MM.1S (cell line): Measurements from ENCODE around the gene RHOV.

Source experiments
- DNase-seq: peaks from one replicate; pipeline ENCODE4 v3.0.0-alpha.2; 2015
- H2AFZ ChIP-seq: fragments of 300-600 bp; sonication (generic); 2 replicates; pipeline ENCODE4 v1.6.0; 2016; ENCODE audit warnings: antibody characterized with exemption, low read length
- H3F3A ChIP-seq: fragments of 300-600 bp; sonication (generic); 2 replicates; pipeline ENCODE4 v1.6.1; 2016; ENCODE audit warnings: mild to moderate bottlenecking, antibody characterized with exemption, low read length, moderate library complexity, mixed read lengths; ENCODE audit not compliant: insufficient read depth
- H3K27ac ChIP-seq: fragments of 300-600 bp; sonication (generic); 2 replicates; pipeline ENCODE4 v1.5.1; 2016; ENCODE audit warnings: mild to moderate bottlenecking, low read length
- H3K27me3 ChIP-seq: fragments of 300-600 bp; sonication (generic); replicated peaks from 2 replicates; pipeline ENCODE4 v1.6.0; 2016; ENCODE audit warnings: low read length; ENCODE audit not compliant: insufficient read depth
- H3K36me3 ChIP-seq: fragments of 300-600 bp; sonication (generic); replicated peaks from 2 replicates; pipeline ENCODE4 v1.6.1; 2016; ENCODE audit warnings: mild to moderate bottlenecking, low read length, mixed read lengths; ENCODE audit not compliant: insufficient read depth
- H3K4me1 ChIP-seq: fragments of 300-600 bp; sonication (generic); 2 replicates; pipeline ENCODE4 v1.6.1; 2016; ENCODE audit warnings: low read length, mixed read lengths
- H3K4me2 ChIP-seq: fragments of 300-600 bp; sonication (generic); 2 replicates; pipeline ENCODE4 v1.6.0; 2016; ENCODE audit warnings: low read depth, low read length
- H3K4me3 ChIP-seq: fragments of 300-600 bp; sonication (generic); 2 replicates; pipeline ENCODE4 v1.5.1; 2016; ENCODE audit warnings: low read length, mixed read lengths
- H3K79me2 ChIP-seq: fragments of 300-600 bp; sonication (generic); 2 replicates; pipeline ENCODE4 v1.6.1; 2016; ENCODE audit warnings: mixed run types, low read length, mixed read lengths
- H3K9ac ChIP-seq: fragments of 300-600 bp; sonication (generic); 2 replicates; pipeline ENCODE4 v1.6.1; 2016; ENCODE audit warnings: low read length, mixed read lengths
- H3K9me2 ChIP-seq: fragments of 300-600 bp; sonication (generic); replicated peaks from 2 replicates; pipeline ENCODE4 v1.6.1; 2016; ENCODE audit warnings: mild to moderate bottlenecking, low read length, mixed read lengths; ENCODE audit not compliant: insufficient read depth
- H3K9me3 ChIP-seq: fragments of 300-600 bp; sonication (generic); replicated peaks from 2 replicates; pipeline ENCODE4 v1.6.1; 2016; ENCODE audit warnings: mild to moderate bottlenecking, low read length, mixed read lengths; ENCODE audit not compliant: insufficient read depth
- H4K20me1 ChIP-seq: fragments of 300-600 bp; sonication (generic); 2 replicates; pipeline ENCODE4 v1.6.1; 2016; ENCODE audit warnings: mild to moderate bottlenecking, low read length, moderate library complexity, mixed read lengths; ENCODE audit not compliant: insufficient read depth
- EZH2 ChIP-seq: fragments of 300-600 bp; sonication (generic); optimal IDR thresholded peaks from 2 replicates; pipeline ENCODE3; 2017; ENCODE audit warnings: low read depth, mild to moderate bottlenecking, antibody characterized with exemption, low read length, mixed read lengths
- EZH2phosphoT487 ChIP-seq: fragments of 300-600 bp; sonication (generic); IDR thresholded peaks from 2 replicates; pipeline ENCODE4 v1.6.1; 2018; ENCODE audit warnings: antibody characterized with exemption, low read length
- TF ChIP-seq, protein P1 (sequence below): fragments of 300-600 bp; sonication (generic); IDR thresholded peaks from 2 replicates; pipeline ENCODE4 v1.5.1; 2016; ENCODE audit warnings: antibody characterized with exemption, low read length, mixed read lengths

Gene RHOV

GRCh38 chr15:40914486-40914885, 40.5 kb upstream of the RHOV start:
- no peaks in the 10 kb centered on the region for H3K79me2 ChIP-seq
- TF ChIP-seq, protein P1, sequence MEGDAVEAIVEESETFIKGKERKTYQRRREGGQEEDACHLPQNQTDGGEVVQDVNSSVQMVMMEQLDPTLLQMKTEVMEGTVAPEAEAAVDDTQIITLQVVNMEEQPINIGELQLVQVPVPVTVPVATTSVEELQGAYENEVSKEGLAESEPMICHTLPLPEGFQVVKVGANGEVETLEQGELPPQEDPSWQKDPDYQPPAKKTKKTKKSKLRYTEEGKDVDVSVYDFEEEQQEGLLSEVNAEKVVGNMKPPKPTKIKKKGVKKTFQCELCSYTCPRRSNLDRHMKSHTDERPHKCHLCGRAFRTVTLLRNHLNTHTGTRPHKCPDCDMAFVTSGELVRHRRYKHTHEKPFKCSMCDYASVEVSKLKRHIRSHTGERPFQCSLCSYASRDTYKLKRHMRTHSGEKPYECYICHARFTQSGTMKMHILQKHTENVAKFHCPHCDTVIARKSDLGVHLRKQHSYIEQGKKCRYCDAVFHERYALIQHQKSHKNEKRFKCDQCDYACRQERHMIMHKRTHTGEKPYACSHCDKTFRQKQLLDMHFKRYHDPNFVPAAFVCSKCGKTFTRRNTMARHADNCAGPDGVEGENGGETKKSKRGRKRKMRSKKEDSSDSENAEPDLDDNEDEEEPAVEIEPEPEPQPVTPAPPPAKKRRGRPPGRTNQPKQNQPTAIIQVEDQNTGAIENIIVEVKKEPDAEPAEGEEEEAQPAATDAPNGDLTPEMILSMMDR, result peak; percentile 41
- TF ChIP-seq EZH2phosphoT487 (no peak), EZH2 (no peak)

GRCh38 chr15:40914013-40914412, 40.0 kb upstream of the RHOV start:
- Histone ChIP-seq H3F3A (no peaks in the 10 kb centered on the region), H3K4me3 (no peak overlapping the region), H3K27me3 (no peaks in the 10 kb centered on the region), H3K36me3 (no peaks in the 10 kb centered on the region), H3K9me3 (no peaks in the 10 kb centered on the region), H3K4me2 (no peak overlapping the region), H3K27ac (no peak overlapping the region), H3K9me2 (no peaks in the 10 kb centered on the region), H4K20me1 (no peaks in the 10 kb centered on the region), H2AFZ (no peak overlapping the region), H3K4me1 (no peaks in the 10 kb centered on the region), H3K9ac (no peak overlapping the region), H3K79me2 (no peaks in the 10 kb centered on the region)
- TF ChIP-seq EZH2phosphoT487 (no peak), EZH2 (no peak)
- TF ChIP-seq, protein P1, result no peak
- no peak for DNase-seq

More at GRCh38 chr15:40914486-40914885, 40.5 kb upstream of the RHOV start:
- Histone ChIP-seq H3K27ac (no peak overlapping the region), H3K9me2 (no peaks in the 10 kb centered on the region), H3K9ac (no peak overlapping the region), H3K4me1 (no peaks in the 10 kb centered on the region), H4K20me1 (no peaks in the 10 kb centered on the region), H3F3A (no peaks in the 10 kb centered on the region), H2AFZ (no peak overlapping the region), H3K4me3 (no peak overlapping the region), H3K27me3 (no peaks in the 10 kb centered on the region), H3K9me3 (no peaks in the 10 kb centered on the region), H3K36me3 (no peaks in the 10 kb centered on the region), H3K4me2 (no peak overlapping the region)
- DNase-seq, result no peak

GRCh38 chr15:40912478-40912877, 38.4 kb upstream of the RHOV start:
- Histone ChIP-seq H3K27me3 (no peaks in the 10 kb centered on the region), H3K9me2 (no peaks in the 10 kb centered on the region), H3K9me3 (no peaks in the 10 kb centered on the region), H3K4me1 (peaks cover under 1% of the 10 kb centered on the region), H3K9ac (no peak overlapping the region), H4K20me1 (no peaks in the 10 kb centered on the region), H3K27ac (no peak overlapping the region), H3K4me2 (no peak overlapping the region), H2AFZ (no peak overlapping the region), H3K36me3 (no peaks in the 10 kb centered on the region), H3K79me2 (no peaks in the 10 kb centered on the region), H3K4me3 (no peak overlapping the region), H3F3A (no peaks in the 10 kb centered on the region)
- no peak for TF ChIP-seq EZH2phosphoT487
- TF ChIP-seq, protein P1, result no peak
- no peak for DNase-seq
